ENCODE results near the gene RTTN. TPM values are rescaled to one million over a fixed set of nuclear protein-coding genes. Genes with fewer than 3 reads are reported as not detected.
A peak's percentile ranks its signal among the peaks of the same experiment; 100 is the strongest.

Gene RTTN
- total RNA-seq, 1 donor from 2014 or later, result 10.8 TPM

GRCh38 chr18:70229639-70230038, 24.2 kb upstream of the RTTN start:
- H3K27me3 ChIP-seq (ENCODE audit: low read depth), result no peaks in the 10 kb centered on the region
- H3K36me3 ChIP-seq, result no peaks in the 10 kb centered on the region
- ATAC-seq (peak; percentile 13 to 33), DNase-seq (no peak)
- H3K4me1 ChIP-seq, result no peaks in the 10 kb centered on the region
- H3K4me3 ChIP-seq, result no peak overlapping the region
- TF ChIP-seq CTCF (IDR thresholded peaks at IDR 0.05), result no peak
- intact Hi-C loops (cut with DNase I), result no loop called here
- peaks cover 16% of the 10 kb centered on the region for H3K9me3 ChIP-seq
- no peak overlapping the region for H3K27ac ChIP-seq

- no peaks in the 10 kb centered on the region for H3K36me3 ChIP-seq
- TF ChIP-seq CTCF (IDR thresholded peaks at IDR 0.05), result no peak
- H3K27ac ChIP-seq, result no peak overlapping the region
- no peaks in the 10 kb centered on the region for H3K4me1 ChIP-seq
- no peak overlapping the region for H3K4me3 ChIP-seq
- DNase-seq (no peak), ATAC-seq (peak; percentile 35 to 68)
- intact Hi-C loops (cut with DNase I), result no loop called here
- H3K9me3 ChIP-seq, result peaks cover 16% of the 10 kb centered on the region
- H3K27me3 ChIP-seq (ENCODE audit: low read depth), result no peaks in the 10 kb centered on the region
Observed at GRCh38 chr18:70228536-70228935, 23.0 kb upstream of the RTTN start.

GRCh38 chr18:70227438-70227837, 22.0 kb upstream of the RTTN start:
- intact Hi-C loops (cut with DNase I), result no loop called here
- TF ChIP-seq CTCF (IDR thresholded peaks at IDR 0.05), result no peak
- Histone ChIP-seq H3K4me1 (no peaks in the 10 kb centered on the region), H3K36me3 (no peaks in the 10 kb centered on the region), H3K27ac (no peak overlapping the region), H3K27me3 (ENCODE audit: low read depth) (no peaks in the 10 kb centered on the region), H3K9me3 (peaks cover 16% of the 10 kb centered on the region), H3K4me3 (no peak overlapping the region)
- no peak for DNase-seq
- no peak for ATAC-seq

GRCh38 chr18:70221915-70222278, 16.4 kb upstream of the RTTN start:
- no peak for DNase-seq
- Histone ChIP-seq H3K4me3 (no peak overlapping the region), H3K36me3 (no peaks in the 10 kb centered on the region), H3K4me1 (no peaks in the 10 kb centered on the region), H3K27me3 (ENCODE audit: low read depth) (no peaks in the 10 kb centered on the region), H3K27ac (no peak overlapping the region), H3K9me3 (peaks cover under 1% of the 10 kb centered on the region)
- intact Hi-C loops (cut with DNase I), result no loop called here
- ATAC-seq, result no peak
- TF ChIP-seq CTCF (IDR thresholded peaks at IDR 0.05), result no peak

- H3K27me3 ChIP-seq (ENCODE audit: low read depth), result no peaks in the 10 kb centered on the region
- DNase-seq (no peak), ATAC-seq (no peak)
- TF ChIP-seq CTCF (IDR thresholded peaks at IDR 0.05), result no peak
- no peak overlapping the region for H3K27ac ChIP-seq
- no peak overlapping the region for H3K4me3 ChIP-seq
- H3K36me3 ChIP-seq, result no peaks in the 10 kb centered on the region
- H3K4me1 ChIP-seq, result no peaks in the 10 kb centered on the region
- intact Hi-C loops (cut with DNase I), result no loop called here
- no peaks in the 10 kb centered on the region for H3K9me3 ChIP-seq
Observed at GRCh38 chr18:70221156-70221914, 15.8 kb upstream of the RTTN start.
